GM12873 (cell line): ENCODE measurements around the gene GUCY1A2.

Source experiments
- CTCF ChIP-seq: IDR thresholded peaks from 2 replicates; pipeline ENCODE4 v1.5.1; 2012; ENCODE audit warnings: low read depth, mild to moderate bottlenecking, moderate library complexity, low read length, control low read depth; ENCODE audit not compliant: insufficient read depth; ENCODE audit errors: missing control alignments

GUCY1A2 gene

DNA sequence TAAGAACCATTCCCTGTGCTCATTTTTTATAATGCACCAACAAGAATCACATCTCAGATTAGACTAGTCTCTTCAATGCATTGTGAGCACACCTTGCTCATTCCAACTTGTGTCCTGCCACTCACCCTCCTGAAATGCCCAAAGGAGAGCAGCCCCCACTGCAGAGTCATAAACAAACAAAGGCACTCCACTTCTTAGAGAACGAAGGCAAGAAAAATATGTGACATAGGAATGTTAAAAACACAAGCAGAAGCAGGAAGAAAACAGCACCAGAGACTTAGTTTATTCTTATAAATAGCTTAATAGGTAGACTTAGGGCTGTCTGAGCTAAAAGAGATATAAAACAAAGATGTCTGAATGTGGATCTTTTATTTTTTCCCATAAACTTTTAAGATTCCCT is 57.2 kb downstream of the GUCY1A2 start:
- no peak for TF ChIP-seq CTCF

- no peak for TF ChIP-seq CTCF
Measured at GRCh38 chr11:106959800-106960199, 58.5 kb downstream of the GUCY1A2 start.

GRCh38 chr11:106959386-106959785 is 58.9 kb downstream of the GUCY1A2 start:
- TF ChIP-seq CTCF = no peak

- no peak for TF ChIP-seq CTCF
Measured at GRCh38 chr11:106958517-106959248, 59.6 kb downstream of the GUCY1A2 start.

- no peak for TF ChIP-seq CTCF
Measured at GRCh38 chr11:106957030-106957482, 61.2 kb downstream of the GUCY1A2 start.

- TF ChIP-seq CTCF = no peak
Measured at GRCh38 chr11:106950067-106950491, 68.2 kb downstream of the GUCY1A2 start.

GRCh38 chr11:106943089-106943488 is 75.2 kb downstream of the GUCY1A2 start:
- no peak for TF ChIP-seq CTCF
